HFF-Myc (cell line): ENCODE data around the gene ZNF333.
A peak's percentile ranks its signal among the peaks of the same experiment; 100 is the strongest.
"Not testable (repeated sequence)": the region's sequence is repeated elsewhere in the genome, so short reads cannot be mapped to it uniquely, and the experiment has no call there.

ENCODE experiments used
- DNase-seq: peaks from one replicate; pipeline ENCODE4 v3.0.0-alpha.2; 2011; ENCODE audit warnings: low read depth; ENCODE audit errors: extremely low read depth
- H3K4me3 ChIP-seq: replicated peaks from 2 replicates; pipeline ENCODE4 v1.5.1; 2011; ENCODE audit warnings: low read depth, mild to moderate bottlenecking, control low read depth, low read length
- CTCF ChIP-seq: IDR thresholded peaks from 2 replicates; pipeline ENCODE4 v1.5.1; 2012; ENCODE audit warnings: mild to moderate bottlenecking, low read depth, low read length, control low read depth; ENCODE audit errors: missing control alignments

The ZNF333 gene

GRCh38 chr19:14775869-14776586, 86.2 kb downstream of the ZNF333 start:
- no peak for TF ChIP-seq CTCF
- DNase-seq, result no peak
- peak overlapping the region; percentile 59 for H3K4me3 ChIP-seq

DNA sequence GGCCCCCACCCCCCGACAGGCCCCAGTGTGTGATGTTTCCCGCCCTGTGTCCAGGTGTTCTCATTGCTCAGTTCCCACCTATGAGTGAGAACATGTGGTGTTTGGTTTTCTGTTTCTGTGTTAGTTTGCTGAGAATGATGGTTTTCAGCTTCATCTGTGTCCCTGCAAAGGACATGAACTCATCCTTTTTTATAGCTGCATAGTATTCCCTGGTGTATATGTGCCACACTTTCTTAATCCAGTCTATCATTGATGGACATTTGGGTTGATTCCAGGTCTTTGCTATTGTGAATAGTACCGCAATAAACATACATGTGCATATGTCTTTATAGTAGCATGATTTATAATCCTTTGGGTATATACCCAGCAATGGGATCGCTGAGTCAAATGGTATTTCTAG, 87.8 kb downstream of the ZNF333 start:
- DNase-seq, result not testable (repeated sequence)

GRCh38 chr19:14778110-14778845, 88.4 kb downstream of the ZNF333 start, which contains the start of gene ADGRE2:
TSS of gene ADGRE2 (minus strand) at chr19:14778560. CDS start at chr19:14776756, 1,804 bp downstream.
- not testable (repeated sequence) for DNase-seq, H3K4me3 ChIP-seq

More for the DNA sequence above, 87.8 kb downstream of the ZNF333 start:
- not testable (repeated sequence) for H3K4me3 ChIP-seq

- H3K4me3 ChIP-seq, result no peak overlapping the region
- no peak for DNase-seq
- TF ChIP-seq CTCF, result no peak
These were observed 89.3 kb downstream of the ZNF333 start for GRCh38 chr19:14779151-14779550.

- not testable (repeated sequence) for DNase-seq, H3K4me3 ChIP-seq
These were observed 90.9 kb downstream of the ZNF333 start for GRCh38 chr19:14780622-14781225.

DNA sequence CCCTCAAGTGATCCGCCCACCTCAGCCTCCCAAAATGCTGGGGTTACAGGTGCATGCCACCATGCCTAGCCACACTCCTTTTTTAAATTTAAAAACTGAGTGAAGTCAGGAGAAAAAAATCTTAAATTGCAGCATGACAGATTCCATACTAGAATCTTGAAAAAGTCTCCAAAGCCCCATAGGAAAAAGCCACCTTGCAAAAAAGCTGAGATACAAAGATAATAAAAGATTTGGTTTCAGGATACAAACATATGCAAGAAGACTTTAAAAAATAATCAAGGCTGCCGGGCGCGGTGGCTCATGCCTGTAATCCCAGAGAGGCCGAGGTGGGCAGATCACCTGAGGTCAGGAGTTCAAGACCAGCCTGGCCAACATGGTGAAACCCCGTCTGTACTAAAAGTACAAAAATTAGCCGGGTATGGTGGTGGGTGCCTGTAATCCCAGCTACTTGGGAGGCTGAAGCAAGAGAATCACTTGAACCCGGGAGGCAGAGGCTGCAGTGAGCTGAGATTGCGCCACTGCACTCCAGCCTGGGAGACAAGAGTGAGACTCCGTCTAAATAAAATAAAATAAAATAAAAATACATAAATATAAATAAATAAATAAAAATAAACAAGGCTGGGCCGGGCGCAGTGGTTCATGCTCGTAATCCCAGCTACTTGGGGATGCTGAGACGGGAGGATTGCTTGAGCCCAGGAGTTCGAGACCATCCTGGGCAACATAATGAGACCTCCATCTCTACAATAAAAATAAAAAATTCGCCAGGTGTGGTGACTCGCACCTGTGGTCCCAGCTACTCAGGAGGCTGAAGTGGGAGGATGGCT, 92.1 kb downstream of the ZNF333 start:
- H3K4me3 ChIP-seq, DNase-seq: not testable (repeated sequence)

- no peak for DNase-seq
- H3K4me3 ChIP-seq, result no peak overlapping the region
- TF ChIP-seq CTCF, result no peak
These were observed 93.0 kb downstream of the ZNF333 start for GRCh38 chr19:14782626-14783409.
